ENCODE data around the gene RMI2. TPM values are rescaled to one million over a fixed set of nuclear protein-coding genes. Genes with fewer than 3 reads are reported as not detected.

RMI2 gene
- total and polyA plus RNA-seq, 2 of the 8 experiments (the other 6 are each of a cell fraction or from before 2014, with no cell fraction given): 58.2 to 96.0 TPM

- no peak for TF ChIP-seq CHD7 (IDR thresholded peaks at IDR 0.05; ENCODE audit: insufficient replicate concordance, low read length)
These were observed 48.9 kb upstream of the RMI2 start (continued) for GRCh38 chr16:11296351-11296705.
